HEK293 (cell line): Measurements from ENCODE around the gene HOXD10.

Experiments used
- CTCF ChIA-PET: fragments of 350-600 bp; formaldehyde crosslinking; extraction: SDS; loops from one replicate; lab custom pipeline; 2021; ENCODE audit warnings: antibody characterized with exemption; lab: Yijun Ruan, JAX
- POLR2A ChIA-PET: fragments of 300-600 bp; formaldehyde crosslinking; extraction: SDS; loops from one replicate; lab custom pipeline; 2020; ENCODE audit warnings: antibody characterized with exemption, inconsistent platforms; lab: Yijun Ruan, JAX
- H3K27ac ChIP-seq: fragments of 200-500 bp; sonication (Bioruptor generic); 2 replicates; pipeline ENCODE4 v1.5.1; 2014; ENCODE audit warnings: low read depth, low read length, control low read depth, inconsistent platforms; ENCODE audit errors: extremely low read depth
- H3K36me3 ChIP-seq, 2 experiments: fragments of 200-500 bp in 1 of 2; sonication (Bioruptor generic) in 1 of 2; 1 replicate in 1 of 2; 2 replicates in 1 of 2; pipeline ENCODE4 v1.5.1; 2014 to 2017; ENCODE audit warnings: inconsistent platforms in 2 of 2, low read length in 2 of 2; ENCODE audit not compliant: control insufficient read depth in 2 of 2, insufficient read depth in 1 of 2
- H3K4me1 ChIP-seq: fragments of 200-500 bp; sonication (Bioruptor generic); 2 replicates; pipeline ENCODE4 v1.5.1; 2014; ENCODE audit warnings: mild to moderate bottlenecking, low read length, inconsistent platforms; ENCODE audit not compliant: control insufficient read depth, insufficient read depth
- H3K4me3 ChIP-seq: 2 replicates; pipeline ENCODE4 v1.5.1; 2011; ENCODE audit warnings: low read depth, mild to moderate bottlenecking, control low read depth, low read length, moderate library complexity
- H3K9me3 ChIP-seq: fragments of 200-500 bp; sonication (Bioruptor generic); 2 replicates; pipeline ENCODE4 v1.5.1; 2014; ENCODE audit warnings: low read depth, low read length, inconsistent platforms; ENCODE audit not compliant: control insufficient read depth, insufficient read depth
- CTCF ChIP-seq: fragments of 450-650 bp; formaldehyde crosslinking; IDR thresholded peaks from 2 replicates; pipeline ENCODE4 v1.5.1; 2016; ENCODE audit warnings: missing biosample characterization, missing genetic modification characterization
- GLIS1 ChIP-seq: fragments of 450-650 bp; formaldehyde crosslinking; IDR thresholded peaks from 2 replicates; pipeline ENCODE4 v1.5.1; 2016; ENCODE audit warnings: missing biosample characterization, missing genetic modification characterization
- HOXD13 ChIP-seq: sonication (generic); formaldehyde crosslinking; IDR thresholded peaks from 2 replicates; pipeline ENCODE4 v1.8.0; 2022; ENCODE audit warnings: missing genetic modification reagents, borderline replicate concordance
- KLF16 ChIP-seq: fragments of 450-650 bp; formaldehyde crosslinking; IDR thresholded peaks from 2 replicates; pipeline ENCODE4 v1.5.1; 2017; ENCODE audit warnings: missing biosample characterization, missing genetic modification characterization
- MZF1 ChIP-seq: fragments of 450-650 bp; formaldehyde crosslinking; IDR thresholded peaks from 2 replicates; pipeline ENCODE4 v1.5.1; 2017; ENCODE audit warnings: missing biosample characterization, missing genetic modification characterization, borderline replicate concordance
- OSR2 ChIP-seq: fragments of 450-650 bp; formaldehyde crosslinking; IDR thresholded peaks from 2 replicates; pipeline ENCODE4 v1.5.1; 2016; ENCODE audit warnings: missing biosample characterization, missing genetic modification characterization
- PATZ1 ChIP-seq: fragments of 450-650 bp; formaldehyde crosslinking; IDR thresholded peaks from 2 replicates; pipeline ENCODE4 v1.5.1; 2016; ENCODE audit warnings: missing biosample characterization, missing genetic modification characterization
- RBAK ChIP-seq: fragments of 450-650 bp; formaldehyde crosslinking; IDR thresholded peaks from 2 replicates; pipeline ENCODE4 v1.5.1; 2016; ENCODE audit warnings: missing biosample characterization, missing genetic modification characterization
- REPIN1 ChIP-seq: fragments of 450-650 bp; formaldehyde crosslinking; IDR thresholded peaks from 2 replicates; pipeline ENCODE4 v1.5.1; 2017; ENCODE audit warnings: missing biosample characterization, missing genetic modification characterization, low read depth
- SP7 ChIP-seq: fragments of 450-650 bp; formaldehyde crosslinking; IDR thresholded peaks from 2 replicates; pipeline ENCODE4 v1.5.1; 2016; ENCODE audit warnings: missing biosample characterization, missing genetic modification characterization
- ZBTB20 ChIP-seq: fragments of 450-650 bp; formaldehyde crosslinking; IDR thresholded peaks from 2 replicates; pipeline ENCODE4 v1.5.1; 2016; ENCODE audit warnings: missing biosample characterization, missing genetic modification characterization
- ZBTB26 ChIP-seq: fragments of 450-650 bp; formaldehyde crosslinking; optimal IDR thresholded peaks from 2 replicates; pipeline ENCODE3; 2016; ENCODE audit warnings: missing biosample characterization, mild to moderate bottlenecking, missing genetic modification characterization
- ZBTB49 ChIP-seq: fragments of 450-650 bp; formaldehyde crosslinking; IDR thresholded peaks from 2 replicates; pipeline ENCODE4 v1.5.1; 2016; ENCODE audit warnings: missing biosample characterization, missing genetic modification characterization, low read depth
- ZFHX2 ChIP-seq: fragments of 450-650 bp; formaldehyde crosslinking; conservative IDR thresholded peaks from 2 replicates; pipeline ENCODE4 v1.5.1; 2016; ENCODE audit warnings: missing biosample characterization, missing genetic modification characterization
- ZNF112 ChIP-seq: fragments of 450-650 bp; formaldehyde crosslinking; IDR thresholded peaks from 2 replicates; pipeline ENCODE4 v1.5.0; 2017; ENCODE audit warnings: missing biosample characterization, missing genetic modification characterization
- ZNF114 ChIP-seq: fragments of 450-650 bp; formaldehyde crosslinking; IDR thresholded peaks from 2 replicates; pipeline ENCODE4 v1.5.0; 2017; ENCODE audit warnings: missing biosample characterization, missing genetic modification characterization
- ZNF19 ChIP-seq: fragments of 450-650 bp; formaldehyde crosslinking; IDR thresholded peaks from 2 replicates; pipeline ENCODE4; 2016; ENCODE audit warnings: missing biosample characterization, missing genetic modification characterization, low read depth
- ZNF223 ChIP-seq: fragments of 450-650 bp; formaldehyde crosslinking; IDR thresholded peaks from 2 replicates; pipeline ENCODE4 v1.5.1; 2016; ENCODE audit warnings: missing biosample characterization, missing genetic modification characterization
- ZNF266 ChIP-seq: fragments of 450-650 bp; formaldehyde crosslinking; IDR thresholded peaks from 2 replicates; pipeline ENCODE4 v1.5.1; 2016; ENCODE audit warnings: missing biosample characterization, missing genetic modification characterization, low read depth
- ZNF274 ChIP-seq, 2 experiments: fragments of 200-500 bp in 1 of 2; fragments of 450-650 bp in 1 of 2; sonication (Bioruptor generic) in 1 of 2; formaldehyde crosslinking in 1 of 2; IDR thresholded peaks; 2 replicates each; pipeline versions ENCODE4 v1.5.1 to v1.6.1; 2014 to 2016; ENCODE audit warnings: borderline replicate concordance in 1 of 2, inconsistent platforms in 1 of 2, low read length in 1 of 2, missing biosample characterization in 1 of 2, missing genetic modification characterization in 1 of 2
- ZNF433 ChIP-seq: fragments of 450-650 bp; formaldehyde crosslinking; IDR thresholded peaks from 2 replicates; pipeline ENCODE4 v1.5.1; 2016; ENCODE audit warnings: missing biosample characterization, missing genetic modification characterization, low read depth
- ZNF510 ChIP-seq: fragments of 450-650 bp; formaldehyde crosslinking; IDR thresholded peaks from 2 replicates; pipeline ENCODE4 v1.5.1; 2018; ENCODE audit warnings: mild to moderate bottlenecking, missing genetic modification characterization, missing biosample characterization; ENCODE audit not compliant: insufficient replicate concordance
- ZNF521 ChIP-seq: fragments of 450-650 bp; formaldehyde crosslinking; IDR thresholded peaks from 2 replicates; pipeline ENCODE4 v1.5.1; 2017; ENCODE audit warnings: missing biosample characterization, mild to moderate bottlenecking, missing genetic modification characterization
- ZNF530 ChIP-seq: fragments of 450-650 bp; formaldehyde crosslinking; IDR thresholded peaks from 2 replicates; pipeline ENCODE4 v1.5.1; 2016; ENCODE audit warnings: low read depth, missing biosample characterization, missing genetic modification characterization
- ZNF585B ChIP-seq: fragments of 450-650 bp; formaldehyde crosslinking; IDR thresholded peaks from 2 replicates; pipeline ENCODE4 v1.5.1; 2016; ENCODE audit warnings: missing biosample characterization, missing genetic modification characterization
- ZNF596 ChIP-seq: fragments of 450-650 bp; IDR thresholded peaks from 2 replicates; pipeline ENCODE4 v1.5.0; 2018; ENCODE audit warnings: missing biosample characterization, mild to moderate bottlenecking, missing genetic modification characterization, moderate library complexity
- ZNF677 ChIP-seq: fragments of 450-650 bp; IDR thresholded peaks from 2 replicates; pipeline ENCODE4 v1.5.0; 2018; ENCODE audit warnings: missing biosample characterization, mild to moderate bottlenecking, missing genetic modification characterization, moderate library complexity
- ZXDB ChIP-seq: fragments of 450-650 bp; formaldehyde crosslinking; IDR thresholded peaks from 2 replicates; pipeline ENCODE4 v1.5.1; 2016; ENCODE audit warnings: missing biosample characterization, missing genetic modification characterization

Gene HOXD10

GRCh38 chr2:176145085-176145969, 28.7 kb downstream of the HOXD10 start (continued):
- peak; percentile 54 for TF ChIP-seq ZFHX2
- TF ChIP-seq KLF16 (tag by site-specific recombination) = 0 out of 2 replicates have a peak, but pooled peaks have one; percentile 5
- no peak for TF ChIP-seq ZNF530

- Histone ChIP-seq H3K36me3 (peaks cover 0 to 17% of the 10 kb centered on the region in 2 experiments; a peak in 1 of 3 replicates), H3K4me1 (peaks cover 15% of the 10 kb centered on the region), H3K9me3 (no peaks in the 10 kb centered on the region), H3K27ac (peak overlapping the region; percentile 37; the same call in 1 of the 2 replicates), H3K4me3 (no peak overlapping the region)
- ChIA-PET CTCF (interaction anchor here (0.6 to 1.4 kb wide), 3 partner anchors 19 to 670 kb away, joined by 3 to 4 read pairs (median 3); no protein-coding TSS in a partner anchor), POLR2A (no interaction called here)
- no peak for TF ChIP-seq ZNF585B (tag by site-specific recombination)
- no peak for TF ChIP-seq ZNF114 (tag by site-specific recombination)
- no peak for TF ChIP-seq ZNF510 (tag by site-specific recombination)
- no peak for TF ChIP-seq ZNF19 (tag by site-specific recombination)
- 0 out of 2 replicates have a peak, but pooled peaks have one; percentile 47 for TF ChIP-seq OSR2 (tag by site-specific recombination)
- TF ChIP-seq ZNF677 (tag by site-specific recombination) = no peak
- TF ChIP-seq ZBTB26 = no peak
- no peak for TF ChIP-seq ZNF274 (IDR thresholded peaks at IDR 0.05; ENCODE audit: low read length)
- no peak for TF ChIP-seq ZNF274 (tag by site-specific recombination; IDR thresholded peaks at IDR 0.05; ENCODE audit: borderline replicate concordance)
- TF ChIP-seq MZF1 (tag by site-specific recombination) = no peak; the same call in 1 of the 2 replicates
- 0 out of 2 replicates have a peak, but pooled peaks have one; percentile 21 for TF ChIP-seq SP7 (tag by site-specific recombination)
- TF ChIP-seq ZNF266 = no peak
- peak; percentile 26; the same call in 1 of the 2 replicates for TF ChIP-seq ZNF596
- TF ChIP-seq ZNF433 (tag by site-specific recombination) = no peak
- no peak for TF ChIP-seq ZNF521 (tag by site-specific recombination)
- no peak for TF ChIP-seq CTCF (tag by site-specific recombination)
- no peak for TF ChIP-seq HOXD13 (CRISPR knock-in tag)
- no peak for TF ChIP-seq PATZ1
- no peak for TF ChIP-seq ZNF112
- TF ChIP-seq ZBTB20 (tag by site-specific recombination) = 0 out of 2 replicates have a peak, but pooled peaks have one; percentile 22
- no peak for TF ChIP-seq ZNF223 (tag by site-specific recombination)
- no peak for TF ChIP-seq RBAK (tag by site-specific recombination)
- 0 out of 2 replicates have a peak, but pooled peaks have one; percentile 25 for TF ChIP-seq KLF16 (tag by site-specific recombination)
- no peak for TF ChIP-seq REPIN1 (tag by site-specific recombination)
- no peak for TF ChIP-seq ZBTB49 (tag by site-specific recombination)
- peak; percentile 52; the same call in 1 of the 2 replicates for TF ChIP-seq ZXDB
- no peak for TF ChIP-seq GLIS1 (tag by site-specific recombination)
Measured at GRCh38 chr2:176146101-176146500, 29.5 kb downstream of the HOXD10 start.
